HG03520 (cell line): ENCODE results near the gene BTF3.

Experiments
- ATAC-seq: cut with Tn5 transposase; IDR thresholded peaks from one replicate; pipeline ENCODE4 v1.9.1; 2021; ENCODE audit warnings: mild to moderate bottlenecking, moderate library complexity; ENCODE audit not compliant: unreplicated experiment

The BTF3 gene

DNA sequence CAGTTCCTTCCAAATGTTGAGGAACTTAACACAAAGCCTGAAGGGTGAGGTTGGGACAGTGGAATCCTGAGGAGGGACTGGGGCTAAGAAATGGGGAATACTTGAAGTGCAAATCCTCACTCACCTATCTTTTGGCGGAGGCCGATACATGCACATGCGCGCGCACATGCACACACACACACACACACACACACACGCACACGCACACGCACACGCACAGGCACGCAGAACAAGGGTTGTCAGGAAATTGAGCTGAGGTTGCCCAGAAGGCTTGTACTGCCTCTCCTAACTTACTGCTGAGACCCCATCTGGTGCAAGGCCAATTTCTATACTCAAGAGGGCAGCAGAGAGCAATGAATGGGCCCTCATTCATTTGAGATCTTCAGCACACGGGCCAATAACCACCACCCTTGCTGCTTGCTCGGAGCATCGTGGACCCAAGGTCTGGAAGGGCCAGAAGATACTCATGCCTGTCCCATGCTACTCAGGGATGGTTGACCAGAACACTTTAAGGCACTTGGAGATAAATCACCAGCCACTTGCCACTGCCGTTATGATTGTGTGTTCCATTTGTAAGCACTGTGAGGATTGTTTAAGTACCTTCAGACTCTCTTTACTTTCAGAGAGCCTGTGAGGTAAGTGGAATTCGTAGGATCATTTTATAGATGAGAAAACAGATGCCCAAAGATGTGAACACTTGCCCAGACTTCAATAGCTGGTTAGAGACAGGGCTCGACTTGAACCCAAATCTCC is 21.5 kb downstream of the BTF3 start:
- ATAC-seq, result peak; percentile 81

DNA sequence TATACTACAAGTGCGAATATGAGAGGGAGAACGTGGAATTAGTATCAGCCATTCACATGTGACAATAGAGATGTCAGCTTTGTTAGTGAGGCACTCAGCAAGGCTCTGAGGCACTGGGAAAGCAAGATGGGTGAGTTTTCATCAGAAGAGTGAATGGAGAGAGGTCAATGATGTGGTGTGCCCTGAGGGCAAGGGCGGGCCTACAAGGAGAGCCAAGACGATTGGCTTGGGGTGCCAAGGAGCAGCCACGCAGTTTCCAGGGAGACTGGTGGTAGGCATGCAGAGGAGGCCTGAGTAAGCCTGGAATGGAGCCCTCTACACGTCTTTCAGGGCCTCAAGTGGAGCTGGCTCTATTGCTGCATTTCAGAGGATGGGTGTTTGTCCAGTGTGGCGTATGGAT is 24.7 kb downstream of the BTF3 start:
- ATAC-seq, result no peak

- ATAC-seq, result no peak
Measured at GRCh38 chr5:73523861-73524260, 25.6 kb downstream of the BTF3 start.

DNA sequence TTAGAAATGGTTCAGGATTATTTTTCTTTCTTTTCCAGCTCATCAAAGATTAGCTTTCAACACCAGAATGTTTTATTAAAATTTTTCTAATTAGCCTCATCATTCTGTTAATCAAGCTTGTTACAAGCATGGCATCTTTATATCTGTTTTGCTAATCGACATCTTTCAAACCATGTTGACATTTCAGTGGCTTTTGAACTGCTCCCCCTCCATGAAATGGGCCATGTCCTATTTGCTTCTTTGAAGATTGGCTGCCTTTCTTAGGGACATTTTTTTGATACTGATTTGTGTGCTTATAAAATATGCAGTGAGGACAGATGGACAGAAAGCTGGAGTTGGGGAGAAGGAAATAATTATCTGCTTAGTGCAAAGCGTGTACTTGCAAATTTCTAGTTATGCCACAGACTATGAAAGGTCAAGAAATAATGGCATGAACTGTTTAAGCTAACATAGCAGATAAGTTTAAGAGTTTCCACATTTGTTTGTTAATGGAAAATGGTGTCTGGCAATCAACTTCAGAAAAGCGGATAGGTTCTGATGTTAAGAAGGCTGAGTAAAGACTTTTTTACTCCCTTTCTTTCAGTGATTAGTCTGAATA is 27.5 kb downstream of the BTF3 start:
- ATAC-seq, result no peak

GRCh38 chr5:73528248-73528647 is 30.0 kb downstream of the BTF3 start:
- no peak for ATAC-seq

DNA sequence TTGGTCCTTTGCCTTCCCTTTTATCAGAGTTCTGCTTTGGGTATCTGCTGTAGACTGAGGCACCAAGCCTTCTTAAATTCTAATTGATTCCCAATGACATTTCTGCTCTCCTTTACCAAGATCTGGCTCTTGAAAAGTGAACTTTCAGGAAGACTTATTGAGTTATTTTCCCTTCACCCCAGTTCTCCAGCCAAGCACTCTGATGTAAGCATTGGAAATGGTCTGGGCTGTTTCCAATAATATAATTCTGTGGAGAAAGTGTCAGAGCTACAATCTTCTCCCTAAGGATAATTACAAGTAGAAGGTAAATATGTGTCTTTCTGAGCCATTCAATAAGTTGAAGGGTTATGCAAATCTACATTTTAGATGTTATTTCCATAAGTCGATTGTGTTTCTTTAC is 30.8 kb downstream of the BTF3 start:
- ATAC-seq, result no peak

GRCh38 chr5:73531356-73531755 is 33.1 kb downstream of the BTF3 start:
- ATAC-seq, result no peak

DNA sequence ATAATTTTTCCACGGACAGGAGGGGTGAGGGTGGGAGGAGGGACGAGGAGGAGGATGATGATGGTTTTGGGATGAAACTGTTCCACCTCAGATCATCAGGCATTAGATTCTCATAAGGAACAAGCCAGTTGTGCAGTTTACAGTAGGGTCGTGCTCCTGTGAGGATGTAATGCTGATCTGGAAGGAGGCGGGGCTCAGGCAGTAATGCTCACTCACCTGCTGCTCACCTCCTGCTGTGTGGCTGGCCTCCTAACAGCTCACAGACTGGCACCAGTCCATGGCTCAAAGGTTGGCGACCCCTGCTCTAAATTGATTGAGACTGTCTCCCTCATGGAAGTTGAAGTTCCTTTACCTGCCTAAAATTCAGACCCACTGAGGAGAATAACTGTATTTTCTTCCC is 34.0 kb downstream of the BTF3 start:
- ATAC-seq, result no peak

DNA sequence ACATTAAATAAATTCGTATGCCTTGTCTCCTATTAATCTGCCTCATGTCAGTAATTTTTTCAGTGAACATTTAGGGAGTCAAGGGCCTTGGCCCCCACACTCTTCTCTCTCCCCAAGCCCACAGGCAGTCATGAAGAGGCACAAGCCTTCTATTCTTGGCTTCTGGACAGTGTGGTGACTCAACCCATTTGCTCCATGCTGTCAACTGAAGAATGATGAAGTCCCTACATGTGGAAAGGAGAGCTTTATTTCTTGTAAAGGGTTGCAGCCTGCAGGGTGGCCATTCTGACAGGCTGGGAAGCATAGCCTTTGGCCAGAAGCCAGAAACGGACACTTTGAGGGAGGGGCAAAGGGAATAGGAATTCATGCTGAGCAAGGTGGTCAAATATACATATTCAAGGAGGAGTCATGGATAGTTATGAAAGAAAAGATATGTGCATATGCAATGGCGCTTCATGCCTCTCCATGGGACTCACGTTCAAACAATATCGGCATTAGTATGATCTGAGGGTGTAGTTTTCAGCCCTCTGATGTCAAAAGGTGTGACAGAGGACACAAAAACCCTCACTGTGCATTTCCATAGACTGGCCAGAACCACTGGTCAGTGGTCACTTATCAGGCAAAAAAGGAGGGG is 35.9 kb downstream of the BTF3 start:
- no peak for ATAC-seq

- ATAC-seq, result no peak
Measured at GRCh38 chr5:73534971-73535370, 36.7 kb downstream of the BTF3 start.

- ATAC-seq, result no peak
Measured at GRCh38 chr5:73539730-73540129, 41.5 kb downstream of the BTF3 start.

DNA sequence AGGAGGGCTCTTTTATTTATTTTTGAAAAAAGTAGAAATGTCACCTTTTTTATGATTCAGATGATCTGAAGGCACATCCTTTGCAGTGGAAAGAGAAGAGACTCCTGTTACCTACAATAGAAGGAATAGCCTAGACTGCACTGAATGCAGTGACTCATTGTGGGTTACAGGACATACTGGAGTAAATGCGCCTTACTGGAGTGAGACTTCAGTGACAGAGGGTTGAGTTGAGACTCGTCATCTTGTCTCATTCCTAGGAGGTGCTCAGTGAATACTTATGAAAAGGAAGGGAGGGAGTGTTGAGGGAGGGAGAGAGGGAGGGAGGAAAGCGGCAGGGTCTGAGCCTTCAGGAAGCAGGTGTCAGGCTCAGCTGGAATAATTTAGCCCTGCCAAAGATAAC is 42.0 kb downstream of the BTF3 start:
- ATAC-seq, result no peak

GRCh38 chr5:73542020-73542419 is 43.8 kb downstream of the BTF3 start:
- ATAC-seq, result no peak

DNA sequence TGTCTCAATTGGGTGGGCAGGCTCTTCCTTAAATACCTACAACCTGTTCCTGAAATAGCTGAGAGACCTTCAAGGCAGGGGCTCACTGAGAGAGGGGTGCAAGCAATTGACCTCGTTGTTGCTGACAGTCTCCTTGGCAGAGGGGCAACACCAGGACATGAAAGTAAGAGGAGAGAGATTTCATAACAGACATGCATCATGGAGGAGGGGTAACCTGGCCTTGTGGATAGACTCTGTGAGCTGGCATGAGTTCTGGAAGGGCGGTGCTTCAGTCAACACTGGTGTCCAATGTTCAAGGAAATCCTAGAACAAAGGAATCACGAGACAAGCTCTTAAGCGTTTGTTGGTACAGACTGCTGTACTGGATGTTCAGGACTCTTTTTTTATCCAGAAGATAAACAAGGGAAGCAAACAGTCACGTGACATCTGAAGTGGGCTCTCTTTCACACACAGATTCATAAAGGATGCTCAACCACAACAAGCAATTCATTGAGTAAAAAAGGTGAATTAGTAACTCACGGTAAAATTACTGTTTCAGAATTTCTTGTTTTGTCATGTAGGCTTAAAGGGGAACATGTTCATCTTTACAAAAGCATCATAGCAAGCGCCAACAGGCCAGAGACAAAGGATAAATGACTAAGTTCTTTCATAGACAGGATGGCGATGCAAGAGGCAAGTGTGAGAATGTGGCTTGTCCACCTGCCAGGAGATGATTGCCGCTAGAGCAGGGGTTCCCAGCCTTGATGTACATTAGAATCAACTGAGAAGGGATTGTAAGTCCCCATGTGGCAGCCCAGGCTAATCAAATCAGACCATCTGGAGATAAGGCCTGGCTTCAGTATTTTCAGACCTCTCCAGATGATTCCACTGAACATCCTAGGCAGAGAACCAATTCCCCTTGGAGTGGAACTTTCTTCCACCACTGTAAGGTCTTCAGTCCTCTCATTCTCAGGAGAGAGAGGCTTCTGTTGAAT is 46.5 kb downstream of the BTF3 start:
- no peak for ATAC-seq

- ATAC-seq, result no peak
Measured at GRCh38 chr5:73545403-73545779, 47.1 kb downstream of the BTF3 start.

DNA sequence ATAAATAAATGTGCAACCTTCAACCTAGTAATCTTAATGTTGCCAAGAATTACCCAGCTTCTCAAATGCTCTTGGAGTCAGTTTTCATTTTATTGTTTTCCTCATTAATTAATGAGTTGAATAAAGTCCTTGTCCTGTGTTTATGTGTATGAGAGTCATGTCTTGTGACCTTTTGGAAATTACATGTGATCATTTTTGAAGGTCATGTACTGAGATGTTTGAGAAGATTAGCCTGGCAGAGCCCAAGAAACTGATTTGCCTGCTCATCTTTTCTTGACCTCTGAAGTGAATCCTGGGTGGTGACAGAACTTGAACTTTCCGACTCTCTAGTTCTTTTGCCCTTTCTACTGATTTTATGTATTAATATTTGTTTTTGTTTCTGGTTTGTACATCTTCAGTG is 51.8 kb downstream of the BTF3 start:
- ATAC-seq, result no peak

DNA sequence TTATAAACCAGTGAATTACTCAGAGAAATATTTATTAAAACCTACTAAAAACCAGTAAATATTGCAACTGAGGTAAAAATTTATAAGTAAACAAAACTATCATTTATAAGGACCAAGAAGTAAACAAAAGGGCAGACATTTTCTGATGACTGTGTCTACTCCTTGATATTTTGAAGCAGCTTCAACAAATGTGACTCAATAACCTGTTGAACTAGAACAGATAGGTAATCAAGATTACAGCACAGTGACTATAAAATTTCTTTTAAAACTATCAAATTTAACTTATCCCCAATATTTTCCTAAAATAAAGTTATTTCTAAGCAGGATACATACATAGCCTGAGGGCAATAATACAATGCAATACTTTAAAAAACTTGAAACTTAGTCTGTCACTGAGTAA is 54.4 kb downstream of the BTF3 start:
- no peak for ATAC-seq
